Mesenchymal stem cell (in vitro differentiated cells and primary cell): ENCODE data around the gene ITGB3.

ENCODE experiments used
- DNase-seq: peaks from one replicate; pipeline ENCODE4 v3.0.0-alpha.2; 2013
- H2AFZ ChIP-seq: one replicate; pipeline ENCODE4 v1.6.1; 2013; ENCODE audit warnings: low read depth, mild to moderate bottlenecking, control low read depth, inconsistent platforms, low read length, moderate library complexity
- H2AK5ac ChIP-seq: 2 replicates; pipeline ENCODE4 v1.6.1; 2013; ENCODE audit warnings: low read length, moderate library complexity, mild to moderate bottlenecking, inconsistent platforms; ENCODE audit not compliant: severe bottlenecking
- H2BK120ac ChIP-seq: one replicate; pipeline ENCODE4 v1.6.1; 2013; ENCODE audit warnings: low read depth, mild to moderate bottlenecking, inconsistent platforms, low read length, moderate library complexity
- H2BK12ac ChIP-seq, 2 experiments: one replicate each; pipeline ENCODE4 v1.6.1; 2013; ENCODE audit warnings: inconsistent platforms in 2 of 2, low read length in 2 of 2, mild to moderate bottlenecking in 2 of 2, moderate library complexity in 2 of 2, control low read depth in 1 of 2
- H2BK15ac ChIP-seq: one replicate; pipeline ENCODE4 v1.6.1; 2013; ENCODE audit warnings: mild to moderate bottlenecking, low read depth, inconsistent platforms; ENCODE audit not compliant: poor library complexity, severe bottlenecking
- H2BK5ac ChIP-seq: 2 replicates; pipeline ENCODE4 v1.6.1; 2013; ENCODE audit warnings: low read depth, mild to moderate bottlenecking, low read length, control low read depth, inconsistent platforms; ENCODE audit not compliant: poor library complexity, severe bottlenecking
- H3K14ac ChIP-seq, 2 experiments: one replicate each; pipeline ENCODE4 v1.6.1; 2013; ENCODE audit warnings: inconsistent platforms in 2 of 2, low read length in 2 of 2, control low read depth in 1 of 2, mild to moderate bottlenecking in 1 of 2, moderate library complexity in 1 of 2
- H3K18ac ChIP-seq, 2 experiments: one replicate each; pipeline ENCODE4 v1.6.1; 2013; ENCODE audit warnings: inconsistent platforms in 2 of 2, low read length in 2 of 2, control low read depth in 1 of 2, low read depth in 1 of 2, mild to moderate bottlenecking in 1 of 2
- H3K23ac ChIP-seq, 2 experiments: one replicate each; pipeline ENCODE4 v1.6.1; 2013; ENCODE audit warnings: inconsistent platforms in 2 of 2, low read length in 2 of 2, mild to moderate bottlenecking in 2 of 2, moderate library complexity in 2 of 2, control low read depth in 1 of 2
- H3K27ac ChIP-seq: 2 replicates; pipeline ENCODE4 v1.5.1; 2013; ENCODE audit warnings: mild to moderate bottlenecking, moderate library complexity, low read length, control low read depth, inconsistent platforms; ENCODE audit not compliant: poor library complexity, severe bottlenecking
- H3K27me3 ChIP-seq, 2 experiments: 2 replicates each; pipeline versions ENCODE4 v1.6.1 to v1.7.0; 2013; ENCODE audit warnings: low read length in 2 of 2, mild to moderate bottlenecking in 2 of 2, moderate library complexity in 2 of 2, control low read depth in 1 of 2, inconsistent platforms in 1 of 2; ENCODE audit not compliant: control insufficient read depth in 1 of 2, insufficient read depth in 1 of 2
- H3K36me3 ChIP-seq, 2 experiments: 2 replicates each; pipeline versions ENCODE4 v1.6.1 to v1.7.0; 2013; ENCODE audit warnings: low read length in 2 of 2, control low read depth in 1 of 2, inconsistent platforms in 1 of 2, low read depth in 1 of 2, mild to moderate bottlenecking in 1 of 2; ENCODE audit not compliant: insufficient read depth in 2 of 2, control insufficient read depth in 1 of 2
- H3K4ac ChIP-seq, 2 experiments: one replicate each; pipeline ENCODE4 v1.6.1; 2013; ENCODE audit warnings: inconsistent platforms in 2 of 2, low read length in 2 of 2, mild to moderate bottlenecking in 2 of 2, moderate library complexity in 2 of 2, control low read depth in 1 of 2, low read depth in 1 of 2
- H3K4me1 ChIP-seq: 2 replicates; pipeline ENCODE4 v1.6.1; 2013; ENCODE audit warnings: low read depth, low read length, control low read depth; ENCODE audit not compliant: control insufficient read depth, insufficient read depth
- H3K4me2 ChIP-seq: 2 replicates; pipeline ENCODE4 v1.6.1; 2013; ENCODE audit warnings: low read length, mild to moderate bottlenecking, inconsistent platforms; ENCODE audit not compliant: poor library complexity, severe bottlenecking
- H3K4me3 ChIP-seq, 2 experiments: 2 replicates each; pipeline versions ENCODE4 v1.5.1 to v1.7.0; 2013; ENCODE audit warnings: low read length in 2 of 2, mild to moderate bottlenecking in 2 of 2, control low read depth in 1 of 2, low read depth in 1 of 2; ENCODE audit not compliant: insufficient read depth in 1 of 2
- H3K79me1 ChIP-seq: replicated peaks from 2 replicates; pipeline ENCODE4 v1.6.1; 2013; ENCODE audit warnings: mild to moderate bottlenecking, control low read depth, low read length, inconsistent platforms; ENCODE audit not compliant: poor library complexity, severe bottlenecking
- H3K9ac ChIP-seq: 2 replicates; pipeline ENCODE4 v1.7.0; 2013; ENCODE audit warnings: mild to moderate bottlenecking, low read length, moderate library complexity
- H3K9me3 ChIP-seq: 2 replicates; pipeline ENCODE4 v1.7.0; 2013; ENCODE audit warnings: mild to moderate bottlenecking, low read length; ENCODE audit not compliant: control insufficient read depth
- H4K8ac ChIP-seq: one replicate; pipeline ENCODE4 v1.6.1; 2013; ENCODE audit warnings: inconsistent platforms, mild to moderate bottlenecking, low read length, moderate library complexity
- H4K91ac ChIP-seq: one replicate; pipeline ENCODE4 v1.6.1; 2013; ENCODE audit warnings: mild to moderate bottlenecking, low read length, inconsistent platforms
- WGBS: methylation state at CpG from one replicate; pipeline ENCODE4 v1.1.7; 2013; ENCODE audit warnings: mixed read lengths; 5-methylcytosine and 5-hydroxymethylcytosine counted together

The ITGB3 gene

DNA sequence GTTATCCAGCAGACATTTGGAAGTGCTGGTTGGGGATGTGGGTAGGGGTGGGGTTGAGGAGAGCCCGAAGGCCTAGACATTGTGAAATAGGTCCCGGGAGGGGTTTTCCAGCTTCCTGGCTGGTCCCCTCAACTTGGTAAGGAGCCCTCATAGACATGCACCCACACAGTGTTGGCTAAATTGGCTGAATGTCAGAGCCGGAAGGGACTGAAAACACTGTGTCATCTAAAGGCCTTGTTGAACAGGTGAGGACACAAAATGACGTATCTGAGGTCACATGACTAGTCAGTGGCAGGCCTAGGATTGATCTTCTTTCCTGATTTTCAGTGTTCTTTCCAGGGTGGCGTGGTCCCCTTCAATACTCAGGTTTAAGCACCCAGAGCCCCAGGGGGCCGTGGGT, 27.6 kb downstream of the ITGB3 start:
- H3K4ac ChIP-seq, result no peak overlapping the region

DNA sequence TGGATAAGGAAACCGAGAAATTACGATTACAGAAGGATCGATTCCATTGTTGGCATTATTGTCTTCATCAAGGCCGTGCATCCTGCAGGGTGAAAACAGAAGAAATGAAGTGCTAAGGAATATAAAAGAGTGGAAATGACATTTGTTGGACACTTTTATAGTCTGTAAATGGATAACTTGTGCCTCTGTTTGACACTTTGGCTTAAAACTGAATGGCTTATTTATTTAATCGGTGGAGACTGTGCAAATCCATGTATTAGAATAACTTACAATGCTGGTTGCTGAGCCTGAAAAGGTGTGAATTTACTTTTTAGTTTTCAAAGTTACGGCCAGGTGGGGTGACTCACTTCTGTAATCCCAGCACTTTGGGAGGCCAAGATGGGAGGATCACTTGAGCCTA, 31.4 kb downstream of the ITGB3 start:
- no peak overlapping the region for H3K18ac ChIP-seq
- H3K4me1 ChIP-seq, result peaks cover 12% of the 10 kb centered on the region
- no peak for DNase-seq
- H4K91ac ChIP-seq, result no peak overlapping the region
- H3K9me3 ChIP-seq, result no peaks in the 10 kb centered on the region
- no peaks in the 10 kb centered on the region for H3K27me3 ChIP-seq
- no peak overlapping the region for H2BK5ac ChIP-seq
- H3K27ac ChIP-seq, result no peak overlapping the region
- no peak overlapping the region for H2AFZ ChIP-seq
- H2BK120ac ChIP-seq, result no peak overlapping the region
- H3K4me3 ChIP-seq, result no peak overlapping the region
- H3K9ac ChIP-seq, result no peak overlapping the region
- no peak overlapping the region for H3K4ac ChIP-seq
- no peak overlapping the region for H2AK5ac ChIP-seq
- no peak overlapping the region for H2BK12ac ChIP-seq
- peaks cover 43 to 93% of the 10 kb centered on the region in 2 experiments for H3K36me3 ChIP-seq
- no peak overlapping the region for H3K23ac ChIP-seq
- 97% methylated on average over 6 of the region's 6 CpGs for WGBS
- H3K79me1 ChIP-seq, result peaks cover 20% of the 10 kb centered on the region
- H2BK15ac ChIP-seq, result no peak overlapping the region
- no peak overlapping the region for H3K4me2 ChIP-seq
- H3K14ac ChIP-seq, result no peak overlapping the region
- H4K8ac ChIP-seq, result no peak overlapping the region

More for the DNA sequence above, 27.6 kb downstream of the ITGB3 start:
- Histone ChIP-seq H3K18ac (peak overlapping the region in 1 of 2 experiments; percentile 46), H3K79me1 (peaks cover 11% of the 10 kb centered on the region), H3K23ac (no peak overlapping the region), H3K4me1 (peaks cover 28% of the 10 kb centered on the region), H2AK5ac (peak overlapping the region; percentile 100), H3K36me3 (peaks cover 16 to 62% of the 10 kb centered on the region in 2 experiments), H4K91ac (no peak overlapping the region), H2BK12ac (peak overlapping the region in 1 of 2 experiments; percentile 37), H4K8ac (no peak overlapping the region), H2BK15ac (no peak overlapping the region), H3K27ac (peak overlapping the region; percentile 77), H3K14ac (no peak overlapping the region), H3K9ac (no peak overlapping the region), H3K9me3 (no peaks in the 10 kb centered on the region), H2AFZ (no peak overlapping the region), H3K4me3 (no peak overlapping the region), H2BK5ac (peak overlapping the region; percentile 48), H2BK120ac (no peak overlapping the region), H3K4me2 (no peak overlapping the region), H3K27me3 (no peaks in the 10 kb centered on the region)
- WGBS, result 93% methylated on average over 6 of the region's 6 CpGs
- DNase-seq, result no peak

DNA sequence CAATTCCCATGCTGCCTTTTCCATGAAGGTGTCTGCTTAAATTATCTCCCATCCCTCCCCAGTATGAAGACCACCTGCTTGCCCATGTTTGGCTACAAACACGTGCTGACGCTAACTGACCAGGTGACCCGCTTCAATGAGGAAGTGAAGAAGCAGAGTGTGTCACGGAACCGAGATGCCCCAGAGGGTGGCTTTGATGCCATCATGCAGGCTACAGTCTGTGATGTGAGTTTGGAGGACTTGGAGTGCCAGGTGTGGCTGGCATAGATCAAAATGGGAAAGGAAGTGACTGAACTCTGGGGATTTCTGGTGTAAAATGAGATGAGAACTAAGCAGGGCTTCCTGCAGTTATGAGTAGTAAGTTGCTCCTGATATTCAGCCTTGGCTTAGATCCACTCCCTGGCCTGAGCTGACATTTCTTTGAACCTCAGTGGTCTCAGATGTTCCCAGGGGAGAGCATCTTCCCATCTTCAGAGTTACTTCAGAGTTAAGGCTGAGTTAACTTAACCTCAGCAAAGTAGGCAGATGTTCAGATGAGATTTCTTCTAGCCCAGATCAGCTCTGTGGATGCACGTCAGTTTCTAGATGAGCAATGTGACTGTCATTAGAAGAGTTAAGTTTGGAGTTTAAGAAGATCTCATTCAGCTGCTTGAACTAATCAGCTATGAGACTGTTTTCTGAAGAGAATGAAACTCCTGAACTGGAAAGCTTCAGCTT, 32.7 kb downstream of the ITGB3 start:
- H4K8ac ChIP-seq, result no peak overlapping the region
- peaks cover 17% of the 10 kb centered on the region for H3K79me1 ChIP-seq
- no peak overlapping the region for H3K14ac ChIP-seq
- peak overlapping the region; percentile 71 for H3K9ac ChIP-seq
- H3K36me3 ChIP-seq, result peaks cover 54 to 100% of the 10 kb centered on the region in 2 experiments
- no peak for DNase-seq
- H3K27me3 ChIP-seq, result no peaks in the 10 kb centered on the region
- H3K27ac ChIP-seq, result no peak overlapping the region
- peak overlapping the region; percentile 35 for H2AK5ac ChIP-seq
- H2BK5ac ChIP-seq, result no peak overlapping the region
- no peak overlapping the region for H3K4ac ChIP-seq
- no peak overlapping the region for H2BK15ac ChIP-seq
- H3K9me3 ChIP-seq, result no peaks in the 10 kb centered on the region
- H3K4me1 ChIP-seq, result peaks cover 7% of the 10 kb centered on the region
- H2BK120ac ChIP-seq, result no peak overlapping the region
- 94% methylated on average over 6 of the region's 6 CpGs for WGBS
- H4K91ac ChIP-seq, result no peak overlapping the region
- H3K18ac ChIP-seq, result no peak overlapping the region
- H3K4me3 ChIP-seq, result no peak overlapping the region
- peak overlapping the region in 1 of 2 experiments; percentile 12 for H2BK12ac ChIP-seq
- H3K4me2 ChIP-seq, result no peak overlapping the region
- no peak overlapping the region for H3K23ac ChIP-seq
- no peak overlapping the region for H2AFZ ChIP-seq

DNA sequence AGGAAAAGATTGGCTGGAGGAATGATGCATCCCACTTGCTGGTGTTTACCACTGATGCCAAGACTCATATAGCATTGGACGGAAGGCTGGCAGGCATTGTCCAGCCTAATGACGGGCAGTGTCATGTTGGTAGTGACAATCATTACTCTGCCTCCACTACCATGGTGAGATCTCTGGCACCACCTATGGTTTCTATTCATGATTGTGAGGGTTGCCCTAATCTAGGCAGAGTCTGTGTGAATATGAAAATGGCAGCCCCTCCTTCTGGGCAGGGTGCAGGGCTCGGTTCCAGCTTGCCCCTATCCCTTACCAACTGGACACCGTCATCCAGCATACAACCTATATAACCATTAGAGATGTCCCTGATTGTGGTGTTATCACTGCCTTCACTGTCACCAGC, 33.4 kb downstream of the ITGB3 start:
- Histone ChIP-seq H2BK5ac (no peak overlapping the region), H2BK120ac (no peak overlapping the region), H3K14ac (no peak overlapping the region), H3K27me3 (no peaks in the 10 kb centered on the region), H3K27ac (no peak overlapping the region), H3K79me1 (peaks cover 16% of the 10 kb centered on the region), H3K18ac (no peak overlapping the region), H4K8ac (no peak overlapping the region), H3K9me3 (no peaks in the 10 kb centered on the region), H3K4me3 (no peak overlapping the region), H3K4me2 (no peak overlapping the region), H3K23ac (no peak overlapping the region), H2BK12ac (peak overlapping the region in 1 of 2 experiments; percentile 4), H3K9ac (peak overlapping the region; percentile 71), H2AFZ (no peak overlapping the region), H3K4me1 (peaks cover 6% of the 10 kb centered on the region), H3K36me3 (peaks cover 57 to 100% of the 10 kb centered on the region in 2 experiments), H3K4ac (no peak overlapping the region), H2BK15ac (no peak overlapping the region), H4K91ac (no peak overlapping the region), H2AK5ac (peak overlapping the region; percentile 35)
- no peak for DNase-seq
- WGBS, result 97% methylated on average over 4 of the region's 4 CpGs
